Measurements from ENCODE around the gene SUPT4H1.
A peak's percentile ranks its signal among the peaks of the same experiment; 100 is the strongest.

The SUPT4H1 gene

GRCh38 chr17:58328195-58329034, 23.6 kb downstream of the SUPT4H1 start, which contains the start of gene TSPOAP1:
TSS of gene TSPOAP1 (minus strand) at chr17:58328795. CDS start at chr17:58327920, 875 bp downstream.
- no peak for DNase-seq

GRCh38 chr17:58327363-58328194, 24.4 kb downstream of the SUPT4H1 start:
- DNase-seq = no peak

GRCh38 chr17:58326609-58327362, 25.2 kb downstream of the SUPT4H1 start:
- DNase-seq = no peak

- no peak for DNase-seq
These were observed 26.0 kb downstream of the SUPT4H1 start for GRCh38 chr17:58325976-58326468.

- no peak for DNase-seq
These were observed 26.7 kb downstream of the SUPT4H1 start for GRCh38 chr17:58325289-58325726.

GRCh38 chr17:58324409-58325288, 27.4 kb downstream of the SUPT4H1 start:
- peak; percentile 55 to 65 for DNase-seq

- DNase-seq = no peak
These were observed 28.0 kb downstream of the SUPT4H1 start for GRCh38 chr17:58324056-58324408.

- no peak for DNase-seq
These were observed 28.5 kb downstream of the SUPT4H1 start for GRCh38 chr17:58323366-58324055.

- DNase-seq = no peak
These were observed 29.3 kb downstream of the SUPT4H1 start for GRCh38 chr17:58322581-58323185.

- DNase-seq = no peak
These were observed 30.2 kb downstream of the SUPT4H1 start for GRCh38 chr17:58321571-58322525.

GRCh38 chr17:58320570-58321323, 31.3 kb downstream of the SUPT4H1 start:
- DNase-seq = no peak

GRCh38 chr17:58320163-58320558, 31.8 kb downstream of the SUPT4H1 start:
- DNase-seq = no peak

- DNase-seq = no peak
These were observed 32.5 kb downstream of the SUPT4H1 start for GRCh38 chr17:58319173-58320162.

- DNase-seq = no peak
These were observed 33.3 kb downstream of the SUPT4H1 start for GRCh38 chr17:58318627-58319172.

- DNase-seq = no peak
These were observed 33.9 kb downstream of the SUPT4H1 start for GRCh38 chr17:58318065-58318481.

- DNase-seq = peak; percentile 14 to 47
These were observed 34.5 kb downstream of the SUPT4H1 start for GRCh38 chr17:58317421-58318064.

Measured in NCI-H1930 (cell line).